ENCODE measurements around the gene UMPS. TPM values are rescaled to one million over a fixed set of nuclear protein-coding genes. Genes with fewer than 3 reads are reported as not detected.
A peak's percentile ranks its signal among the peaks of the same experiment; 100 is the strongest.
"Not testable (repeated sequence)": the region's sequence is repeated elsewhere in the genome, so short reads cannot be mapped to it uniquely, and the experiment has no call there.

UMPS gene
- total RNA-seq, 1 experiment from 2014 or later = 46.0 TPM

DNA sequence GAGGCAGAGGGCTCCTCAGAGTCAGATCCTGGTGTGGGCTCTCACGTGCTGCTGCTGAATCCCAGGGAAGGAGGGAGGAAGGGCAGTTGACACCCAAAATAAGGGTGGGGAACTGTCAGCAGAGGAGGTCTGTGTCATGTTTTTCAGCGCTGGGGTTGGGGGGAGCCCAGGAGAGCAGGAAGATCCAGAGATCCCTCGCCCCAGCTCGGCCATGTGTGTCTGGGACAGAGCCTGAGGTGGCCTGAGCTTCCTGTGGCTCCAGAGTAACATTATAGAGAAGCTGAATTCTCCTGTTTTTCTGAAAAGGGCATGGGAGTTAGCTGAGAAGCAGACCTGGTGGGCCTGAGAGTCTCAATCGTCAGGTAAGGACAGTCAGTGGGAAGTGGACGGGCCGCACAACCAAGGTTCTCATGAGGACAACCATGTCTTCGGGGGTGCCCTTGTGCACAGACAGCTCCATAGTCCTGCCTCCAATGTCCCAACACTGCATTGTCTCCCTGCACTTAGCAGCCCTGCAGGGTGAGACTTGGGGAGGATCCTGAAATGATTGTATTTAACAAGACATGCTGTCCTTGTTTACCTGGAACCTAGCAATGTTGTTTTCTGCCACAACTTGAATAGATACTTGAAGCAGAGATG is 18.4 kb downstream of the UMPS start:
- Histone ChIP-seq H3K4me1 (ENCODE audit: control insufficient read depth, insufficient read depth, low read length) (no peaks in the 10 kb centered on the region), H3K27ac (ENCODE audit: low read length) (no peak overlapping the region), H3K9me3 (ENCODE audit: control insufficient read depth, insufficient read depth, low read depth, low read length) (no peaks in the 10 kb centered on the region), H3K36me3 (ENCODE audit: control insufficient read depth, insufficient read depth, low read length) (peaks cover 3% of the 10 kb centered on the region; the same call in 1 of the 2 replicates), H3K4me3 (ENCODE audit: low read depth in 2 of 2, low read length in 2 of 2) (no peak overlapping the region), H3K27me3 (ENCODE audit: control insufficient read depth, insufficient read depth, low read length) (no peaks in the 10 kb centered on the region)
- CTCF ChIA-PET = no interaction called here
- no TSS peak for BruUV-seq (replicated peaks)
- no peak for DNase-seq (ENCODE audit: low read depth, low spot score)
- POLR2A ChIA-PET = no interaction called here
- TF ChIP-seq, protein P1, sequence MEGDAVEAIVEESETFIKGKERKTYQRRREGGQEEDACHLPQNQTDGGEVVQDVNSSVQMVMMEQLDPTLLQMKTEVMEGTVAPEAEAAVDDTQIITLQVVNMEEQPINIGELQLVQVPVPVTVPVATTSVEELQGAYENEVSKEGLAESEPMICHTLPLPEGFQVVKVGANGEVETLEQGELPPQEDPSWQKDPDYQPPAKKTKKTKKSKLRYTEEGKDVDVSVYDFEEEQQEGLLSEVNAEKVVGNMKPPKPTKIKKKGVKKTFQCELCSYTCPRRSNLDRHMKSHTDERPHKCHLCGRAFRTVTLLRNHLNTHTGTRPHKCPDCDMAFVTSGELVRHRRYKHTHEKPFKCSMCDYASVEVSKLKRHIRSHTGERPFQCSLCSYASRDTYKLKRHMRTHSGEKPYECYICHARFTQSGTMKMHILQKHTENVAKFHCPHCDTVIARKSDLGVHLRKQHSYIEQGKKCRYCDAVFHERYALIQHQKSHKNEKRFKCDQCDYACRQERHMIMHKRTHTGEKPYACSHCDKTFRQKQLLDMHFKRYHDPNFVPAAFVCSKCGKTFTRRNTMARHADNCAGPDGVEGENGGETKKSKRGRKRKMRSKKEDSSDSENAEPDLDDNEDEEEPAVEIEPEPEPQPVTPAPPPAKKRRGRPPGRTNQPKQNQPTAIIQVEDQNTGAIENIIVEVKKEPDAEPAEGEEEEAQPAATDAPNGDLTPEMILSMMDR (IDR thresholded peaks at IDR 0.05) = no peak
- TF ChIP-seq, protein P2, sequence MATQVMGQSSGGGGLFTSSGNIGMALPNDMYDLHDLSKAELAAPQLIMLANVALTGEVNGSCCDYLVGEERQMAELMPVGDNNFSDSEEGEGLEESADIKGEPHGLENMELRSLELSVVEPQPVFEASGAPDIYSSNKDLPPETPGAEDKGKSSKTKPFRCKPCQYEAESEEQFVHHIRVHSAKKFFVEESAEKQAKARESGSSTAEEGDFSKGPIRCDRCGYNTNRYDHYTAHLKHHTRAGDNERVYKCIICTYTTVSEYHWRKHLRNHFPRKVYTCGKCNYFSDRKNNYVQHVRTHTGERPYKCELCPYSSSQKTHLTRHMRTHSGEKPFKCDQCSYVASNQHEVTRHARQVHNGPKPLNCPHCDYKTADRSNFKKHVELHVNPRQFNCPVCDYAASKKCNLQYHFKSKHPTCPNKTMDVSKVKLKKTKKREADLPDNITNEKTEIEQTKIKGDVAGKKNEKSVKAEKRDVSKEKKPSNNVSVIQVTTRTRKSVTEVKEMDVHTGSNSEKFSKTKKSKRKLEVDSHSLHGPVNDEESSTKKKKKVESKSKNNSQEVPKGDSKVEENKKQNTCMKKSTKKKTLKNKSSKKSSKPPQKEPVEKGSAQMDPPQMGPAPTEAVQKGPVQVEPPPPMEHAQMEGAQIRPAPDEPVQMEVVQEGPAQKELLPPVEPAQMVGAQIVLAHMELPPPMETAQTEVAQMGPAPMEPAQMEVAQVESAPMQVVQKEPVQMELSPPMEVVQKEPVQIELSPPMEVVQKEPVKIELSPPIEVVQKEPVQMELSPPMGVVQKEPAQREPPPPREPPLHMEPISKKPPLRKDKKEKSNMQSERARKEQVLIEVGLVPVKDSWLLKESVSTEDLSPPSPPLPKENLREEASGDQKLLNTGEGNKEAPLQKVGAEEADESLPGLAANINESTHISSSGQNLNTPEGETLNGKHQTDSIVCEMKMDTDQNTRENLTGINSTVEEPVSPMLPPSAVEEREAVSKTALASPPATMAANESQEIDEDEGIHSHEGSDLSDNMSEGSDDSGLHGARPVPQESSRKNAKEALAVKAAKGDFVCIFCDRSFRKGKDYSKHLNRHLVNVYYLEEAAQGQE (IDR thresholded peaks at IDR 0.05; ENCODE audit: insufficient read depth in 1 of 2, low read depth in 2 of 2, low read length in 1 of 2) = no peak
- TF ChIP-seq TCF7L2 (IDR thresholded peaks at IDR 0.05; ENCODE audit: low read depth, low read length) = no peak
- peak; percentile 10; the same call in 1 of the 2 replicates for TF ChIP-seq POLR2AphosphoS5 (IDR thresholded peaks at IDR 0.05; ENCODE audit: low read depth, low read length)
- TF ChIP-seq SIN3A (IDR thresholded peaks at IDR 0.05; ENCODE audit: borderline replicate concordance, insufficient read depth, low read depth, low read length) = no peak
- in situ Hi-C loops (cut with HindIII; ENCODE audit: low pct_unique_long_range_greater_than_20kb, low sequenced_read_pairs) = no loop called here
- intact Hi-C loops (cut with micrococcal nuclease; ENCODE audit: unreplicated experiment) = no loop called here
- peak; percentile 80 for ATAC-seq

DNA sequence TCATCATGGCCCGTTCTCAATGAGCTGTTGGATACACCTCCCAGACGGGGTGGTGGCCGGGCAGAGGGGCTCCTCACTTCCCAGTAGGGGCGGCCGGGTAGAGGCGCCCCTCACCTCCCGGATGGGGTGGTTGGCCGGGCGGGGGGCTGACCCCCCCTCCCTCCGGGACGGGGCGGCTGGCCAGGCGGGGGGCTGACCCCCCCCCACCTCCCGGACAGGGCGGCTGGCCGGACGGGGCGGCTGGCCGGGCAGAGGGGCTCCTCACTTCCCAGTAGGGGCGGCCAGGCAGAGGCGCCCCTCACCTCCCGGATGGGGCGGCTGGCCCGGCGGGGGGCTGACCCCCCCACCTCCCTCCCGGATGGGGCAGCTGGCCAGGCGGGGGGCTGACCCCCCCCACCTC is 19.6 kb downstream of the UMPS start:
- intact Hi-C loops (cut with micrococcal nuclease; ENCODE audit: unreplicated experiment) = not testable (repeated sequence)

DNA sequence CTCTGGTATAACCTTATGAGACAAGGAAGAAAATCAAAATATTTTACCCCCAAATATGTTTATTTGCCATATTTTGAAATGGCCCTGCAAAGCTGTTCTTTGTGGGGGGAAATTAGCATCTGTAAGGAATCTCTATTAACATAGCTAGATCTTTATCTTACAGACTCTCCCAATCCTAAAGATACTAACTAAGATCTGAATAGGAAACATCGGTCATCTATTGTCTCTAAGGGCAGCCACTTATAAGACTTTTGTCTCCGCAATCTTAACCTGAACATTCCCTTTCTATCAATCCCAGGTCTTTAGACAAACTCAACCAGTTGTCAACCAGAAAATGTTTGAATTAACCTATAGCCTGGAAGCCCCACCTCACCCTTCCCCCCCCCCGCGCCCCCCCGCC is 21.2 kb downstream of the UMPS start:
- CTCF ChIA-PET = interaction anchor here (1.3 kb wide), 1 partner anchor 9 kb away, joined by 3 read pairs; no protein-coding TSS in a partner anchor
- no peak overlapping the region for H3K4me3 ChIP-seq (ENCODE audit: low read depth in 2 of 2, low read length in 2 of 2)
- intact Hi-C loops (cut with micrococcal nuclease; ENCODE audit: unreplicated experiment) = no loop called here
- no peaks in the 10 kb centered on the region for H3K27me3 ChIP-seq (ENCODE audit: control insufficient read depth, insufficient read depth, low read length)
- no peaks in the 10 kb centered on the region for H3K9me3 ChIP-seq (ENCODE audit: control insufficient read depth, insufficient read depth, low read depth, low read length)
- DNase-seq (ENCODE audit: low read depth, low spot score) (no peak), ATAC-seq (no peak)
- no TSS peak for BruUV-seq (replicated peaks)
- in situ Hi-C loops (cut with HindIII; ENCODE audit: low pct_unique_long_range_greater_than_20kb, low sequenced_read_pairs) = no loop called here
- H3K27ac ChIP-seq (ENCODE audit: low read length) = no peak overlapping the region
- H3K4me1 ChIP-seq (ENCODE audit: control insufficient read depth, insufficient read depth, low read length) = no peaks in the 10 kb centered on the region
- TF ChIP-seq, protein P1 (IDR thresholded peaks at IDR 0.05) = no peak
- TF ChIP-seq SIN3A (IDR thresholded peaks at IDR 0.05; ENCODE audit: borderline replicate concordance, insufficient read depth, low read depth, low read length) (no peak), POLR2AphosphoS5 (IDR thresholded peaks at IDR 0.05; ENCODE audit: low read depth, low read length) (no peak), TCF7L2 (IDR thresholded peaks at IDR 0.05; ENCODE audit: low read depth, low read length) (no peak)
- TF ChIP-seq, protein P2 (IDR thresholded peaks at IDR 0.05; ENCODE audit: insufficient read depth in 1 of 2, low read depth in 2 of 2, low read length in 1 of 2) = no peak
- no peaks in the 10 kb centered on the region for H3K36me3 ChIP-seq (ENCODE audit: control insufficient read depth, insufficient read depth, low read length)
- POLR2A ChIA-PET = no interaction called here

More for the DNA sequence above, 19.6 kb downstream of the UMPS start:
- H3K4me1 ChIP-seq (ENCODE audit: control insufficient read depth, insufficient read depth, low read length); H3K4me3 ChIP-seq (ENCODE audit: low read depth in 2 of 2, low read length in 2 of 2); H3K27me3 ChIP-seq (ENCODE audit: control insufficient read depth, insufficient read depth, low read length); DNase-seq (ENCODE audit: low read depth, low spot score); H3K27ac ChIP-seq (ENCODE audit: low read length); POLR2A ChIA-PET; ATAC-seq; in situ Hi-C loops (cut with HindIII; ENCODE audit: low pct_unique_long_range_greater_than_20kb, low sequenced_read_pairs); CTCF ChIA-PET; BruUV-seq (replicated peaks); H3K36me3 ChIP-seq (ENCODE audit: control insufficient read depth, insufficient read depth, low read length); H3K9me3 ChIP-seq (ENCODE audit: control insufficient read depth, insufficient read depth, low read depth, low read length): not testable (repeated sequence)
